ENCODE data around the gene DOK1. TPM values are rescaled to one million over a fixed set of nuclear protein-coding genes. Genes with fewer than 3 reads are reported as not detected.

Gene DOK1
- total and polyA plus RNA-seq, 2 donors (not counting 1 experiment from before 2014, with no cell fraction given) = 29.1 to 41.4 TPM

DNA sequence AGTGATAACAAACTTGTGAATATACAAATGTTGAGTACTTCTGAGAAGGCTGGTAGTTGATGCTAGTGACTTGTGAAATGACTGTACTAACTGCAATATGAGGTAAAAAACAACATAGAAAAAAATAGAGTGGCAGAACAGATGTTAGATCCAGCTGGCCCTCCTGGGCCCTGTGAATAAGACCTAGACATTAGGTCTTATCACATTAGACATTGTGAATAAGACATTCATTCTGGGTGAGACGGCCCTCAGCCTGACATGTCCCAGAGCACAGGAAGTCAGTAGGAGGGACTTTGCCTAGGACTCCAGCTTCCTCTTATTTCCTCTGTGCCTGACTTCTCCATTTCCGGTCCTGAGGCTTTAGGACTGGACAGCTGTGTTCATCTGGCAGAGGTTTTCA is 22.9 kb downstream of the DOK1 start:
- ChIA-PET CTCF (interaction anchor here (10.3 kb wide), 1 partner anchor 9 kb away, joined by 103 read pairs; no protein-coding TSS in a partner anchor), POLR2A (interaction anchor here (1.3 kb wide), 1 partner anchor 11 kb away, joined by 3 read pairs; no protein-coding TSS in a partner anchor)
- no peak overlapping the region for H3K27ac Mint-ChIP-seq
- no peak overlapping the region for H2AFZ ChIP-seq (ENCODE audit: insufficient read depth, low read depth, low read length, poor library complexity, severe bottlenecking)
- H3K27me3 ChIP-seq (replicated peaks in 1 of 4; ENCODE audit: control extremely low read depth in 1 of 4, control insufficient read depth in 3 of 4, insufficient read depth in 4 of 4, low read length in 3 of 4) = peaks cover 0 to 2% (median 0%) of the 10 kb centered on the region in 4 experiments
- peaks cover 33 to 42% of the 10 kb centered on the region in 2 donors for H3K4me1 ChIP-seq (ENCODE audit: control insufficient read depth in 2 of 2, insufficient read depth in 2 of 2, low read length in 2 of 2)
- no peak for TF ChIP-seq EZH2 (IDR thresholded peaks at IDR 0.05; ENCODE audit: borderline replicate concordance, insufficient read depth, low read depth, low read length, poor library complexity, severe bottlenecking)
- TF ChIP-seq, protein P1, sequence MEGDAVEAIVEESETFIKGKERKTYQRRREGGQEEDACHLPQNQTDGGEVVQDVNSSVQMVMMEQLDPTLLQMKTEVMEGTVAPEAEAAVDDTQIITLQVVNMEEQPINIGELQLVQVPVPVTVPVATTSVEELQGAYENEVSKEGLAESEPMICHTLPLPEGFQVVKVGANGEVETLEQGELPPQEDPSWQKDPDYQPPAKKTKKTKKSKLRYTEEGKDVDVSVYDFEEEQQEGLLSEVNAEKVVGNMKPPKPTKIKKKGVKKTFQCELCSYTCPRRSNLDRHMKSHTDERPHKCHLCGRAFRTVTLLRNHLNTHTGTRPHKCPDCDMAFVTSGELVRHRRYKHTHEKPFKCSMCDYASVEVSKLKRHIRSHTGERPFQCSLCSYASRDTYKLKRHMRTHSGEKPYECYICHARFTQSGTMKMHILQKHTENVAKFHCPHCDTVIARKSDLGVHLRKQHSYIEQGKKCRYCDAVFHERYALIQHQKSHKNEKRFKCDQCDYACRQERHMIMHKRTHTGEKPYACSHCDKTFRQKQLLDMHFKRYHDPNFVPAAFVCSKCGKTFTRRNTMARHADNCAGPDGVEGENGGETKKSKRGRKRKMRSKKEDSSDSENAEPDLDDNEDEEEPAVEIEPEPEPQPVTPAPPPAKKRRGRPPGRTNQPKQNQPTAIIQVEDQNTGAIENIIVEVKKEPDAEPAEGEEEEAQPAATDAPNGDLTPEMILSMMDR (IDR thresholded peaks at IDR 0.05) = no peak
- H3K79me2 ChIP-seq (ENCODE audit: control insufficient read depth, insufficient read depth, low read length) = no peaks in the 10 kb centered on the region
- H3K4me1 Mint-ChIP-seq = peaks cover 39% of the 10 kb centered on the region
- no peak overlapping the region for H3K27ac ChIP-seq (ENCODE audit: low read length in 2 of 2)
- H3K4me3 ChIP-seq (ENCODE audit: control extremely low read depth in 1 of 5, extremely low read depth in 1 of 5, insufficient read depth in 1 of 5, low read depth in 2 of 5, low read length in 4 of 5) = no peak overlapping the region
- no peak overlapping the region for H3K9ac ChIP-seq (ENCODE audit: low read length)
- no peaks in the 10 kb centered on the region for H3K27me3 Mint-ChIP-seq
- H3K4me3 Mint-ChIP-seq = no peak overlapping the region
- H3K36me3 ChIP-seq (replicated peaks in 1 of 2; ENCODE audit: control extremely low read depth in 1 of 2, control insufficient read depth in 1 of 2, extremely low read depth in 1 of 2, insufficient read depth in 2 of 2, low read length in 1 of 2) = no peaks in the 10 kb centered on the region
- ATAC-seq (ENCODE audit: low read depth) (no peak), DNase-seq (no peak)
- intact Hi-C loops (cut with micrococcal nuclease) = no loop called here
- no peaks in the 10 kb centered on the region for H3K9me3 ChIP-seq (ENCODE audit: control extremely low read depth in 1 of 3, control insufficient read depth in 2 of 3, insufficient read depth in 1 of 3, low read length in 2 of 3)
- WGBS (ENCODE audit: insufficient coverage) = 20% methylated on average over 1 of the region's 2 CpGs
- no peak overlapping the region for H3K4me2 ChIP-seq (replicated peaks; ENCODE audit: low read depth, low read length, poor library complexity, severe bottlenecking)
- H3K9me3 Mint-ChIP-seq (ENCODE audit: insufficient read depth) = no peaks in the 10 kb centered on the region
- H4K20me1 ChIP-seq (ENCODE audit: control insufficient read depth, insufficient read depth, low read length, poor library complexity, severe bottlenecking) = no peaks in the 10 kb centered on the region

DNA sequence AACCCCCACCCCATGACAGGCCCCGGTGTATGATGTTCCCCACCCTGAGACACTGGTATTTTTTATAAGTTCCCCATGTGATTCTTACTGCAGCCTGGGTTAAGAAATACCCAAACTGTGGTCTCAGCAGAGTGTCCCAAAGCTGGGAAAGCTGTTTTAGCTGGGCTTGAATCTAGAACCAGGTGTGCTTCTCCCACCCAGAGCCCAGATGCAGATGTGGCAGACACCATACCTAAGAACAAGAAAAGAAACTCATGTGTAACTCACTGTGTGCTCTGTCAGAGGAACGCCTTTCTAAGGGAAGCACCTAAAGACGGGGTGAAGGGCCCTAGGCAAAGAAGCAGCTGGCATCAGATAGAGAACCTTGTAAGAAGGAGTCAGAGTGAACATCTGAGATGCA is 23.9 kb downstream of the DOK1 start:
- Mint-ChIP-seq H3K27ac (no peak overlapping the region), H3K27me3 (no peaks in the 10 kb centered on the region), H3K9me3 (ENCODE audit: insufficient read depth) (no peaks in the 10 kb centered on the region), H3K4me1 (peaks cover 35% of the 10 kb centered on the region), H3K4me3 (no peak overlapping the region)
- DNase-seq (no peak), ATAC-seq (ENCODE audit: low read depth) (no peak)
- Histone ChIP-seq H2AFZ (ENCODE audit: insufficient read depth, low read depth, low read length, poor library complexity, severe bottlenecking) (no peak overlapping the region), H3K4me3 (ENCODE audit: control extremely low read depth in 1 of 5, extremely low read depth in 1 of 5, insufficient read depth in 1 of 5, low read depth in 2 of 5, low read length in 4 of 5) (no peak overlapping the region), H4K20me1 (ENCODE audit: control insufficient read depth, insufficient read depth, low read length, poor library complexity, severe bottlenecking) (no peaks in the 10 kb centered on the region), H3K9me3 (ENCODE audit: control extremely low read depth in 1 of 3, control insufficient read depth in 2 of 3, insufficient read depth in 1 of 3, low read length in 2 of 3) (no peaks in the 10 kb centered on the region), H3K27ac (ENCODE audit: low read length in 2 of 2) (no peak overlapping the region), H3K36me3 (replicated peaks in 1 of 2; ENCODE audit: control extremely low read depth in 1 of 2, control insufficient read depth in 1 of 2, extremely low read depth in 1 of 2, insufficient read depth in 2 of 2, low read length in 1 of 2) (no peaks in the 10 kb centered on the region), H3K27me3 (replicated peaks in 1 of 4; ENCODE audit: control extremely low read depth in 1 of 4, control insufficient read depth in 3 of 4, insufficient read depth in 4 of 4, low read length in 3 of 4) (peaks cover 0 to 2% (median 0%) of the 10 kb centered on the region in 4 experiments), H3K4me1 (ENCODE audit: control insufficient read depth in 2 of 2, insufficient read depth in 2 of 2, low read length in 2 of 2) (peaks cover 28 to 33% of the 10 kb centered on the region in 2 donors), H3K79me2 (ENCODE audit: control insufficient read depth, insufficient read depth, low read length) (no peaks in the 10 kb centered on the region), H3K9ac (ENCODE audit: low read length) (no peak overlapping the region), H3K4me2 (replicated peaks; ENCODE audit: low read depth, low read length, poor library complexity, severe bottlenecking) (no peak overlapping the region)
- ChIA-PET CTCF (interaction anchor here (10.3 kb wide), 1 partner anchor 8 kb away, joined by 103 read pairs; no protein-coding TSS in a partner anchor), POLR2A (interaction anchor here (1.3 kb wide), 1 partner anchor 12 kb away, joined by 3 read pairs; no protein-coding TSS in a partner anchor)
- 82% methylated on average over 3 of the region's 3 CpGs for WGBS (ENCODE audit: insufficient coverage)
- intact Hi-C loops (cut with micrococcal nuclease) = no loop called here
- TF ChIP-seq, protein P1 (IDR thresholded peaks at IDR 0.05) = no peak
- TF ChIP-seq EZH2 (IDR thresholded peaks at IDR 0.05; ENCODE audit: borderline replicate concordance, insufficient read depth, low read depth, low read length, poor library complexity, severe bottlenecking) = no peak
